HEK293 (cell line): Measurements from ENCODE around the gene LY6G6F.

ENCODE experiments used
- CTCF ChIA-PET: fragments of 350-600 bp; formaldehyde crosslinking; extraction: SDS; loops from one replicate; lab custom pipeline; 2021; ENCODE audit warnings: antibody characterized with exemption; lab: Yijun Ruan, JAX
- POLR2A ChIA-PET: fragments of 300-600 bp; formaldehyde crosslinking; extraction: SDS; loops from one replicate; lab custom pipeline; 2020; ENCODE audit warnings: antibody characterized with exemption, inconsistent platforms; lab: Yijun Ruan, JAX
- H3K27ac ChIP-seq: fragments of 200-500 bp; sonication (Bioruptor generic); 2 replicates; pipeline ENCODE4 v1.5.1; 2014; ENCODE audit warnings: low read depth, low read length, control low read depth, inconsistent platforms; ENCODE audit errors: extremely low read depth
- H3K36me3 ChIP-seq, 2 experiments: fragments of 200-500 bp in 1 of 2; sonication (Bioruptor generic) in 1 of 2; 1 replicate in 1 of 2; 2 replicates in 1 of 2; pipeline ENCODE4 v1.5.1; 2014 to 2017; ENCODE audit warnings: inconsistent platforms in 2 of 2, low read length in 2 of 2; ENCODE audit not compliant: control insufficient read depth in 2 of 2, insufficient read depth in 1 of 2
- H3K4me1 ChIP-seq: fragments of 200-500 bp; sonication (Bioruptor generic); 2 replicates; pipeline ENCODE4 v1.5.1; 2014; ENCODE audit warnings: mild to moderate bottlenecking, low read length, inconsistent platforms; ENCODE audit not compliant: control insufficient read depth, insufficient read depth
- H3K4me3 ChIP-seq: 2 replicates; pipeline ENCODE4 v1.5.1; 2011; ENCODE audit warnings: low read depth, mild to moderate bottlenecking, control low read depth, low read length, moderate library complexity
- H3K9me3 ChIP-seq: fragments of 200-500 bp; sonication (Bioruptor generic); 2 replicates; pipeline ENCODE4 v1.5.1; 2014; ENCODE audit warnings: low read depth, low read length, inconsistent platforms; ENCODE audit not compliant: control insufficient read depth, insufficient read depth
- EGR2 ChIP-seq: fragments of 450-650 bp; formaldehyde crosslinking; IDR thresholded peaks from 2 replicates; pipeline ENCODE4 v1.5.1; 2016; ENCODE audit warnings: low read depth, missing biosample characterization, missing genetic modification characterization
- ELK4 ChIP-seq: IDR thresholded peaks from 2 replicates; pipeline ENCODE4 v1.6.1; 2011; ENCODE audit warnings: mild to moderate bottlenecking, low read depth, low read length, borderline replicate concordance
- HOXD13 ChIP-seq: sonication (generic); formaldehyde crosslinking; IDR thresholded peaks from 2 replicates; pipeline ENCODE4 v1.8.0; 2022; ENCODE audit warnings: missing genetic modification reagents, borderline replicate concordance
- SETDB1 ChIP-seq: IDR thresholded peaks from one replicate; pipeline ENCODE4 v1.6.1; 2017; ENCODE audit warnings: mild to moderate bottlenecking, low read length, moderate library complexity, mixed read lengths; ENCODE audit not compliant: insufficient read length
- ZBTB11 ChIP-seq: fragments of 450-650 bp; formaldehyde crosslinking; conservative IDR thresholded peaks from 2 replicates; pipeline ENCODE4 v1.5.1; 2016; ENCODE audit warnings: low read depth, missing biosample characterization, missing genetic modification characterization
- ZBTB21 ChIP-seq: fragments of 450-650 bp; formaldehyde crosslinking; IDR thresholded peaks from 2 replicates; pipeline ENCODE4 v1.5.1; 2017; ENCODE audit warnings: missing biosample characterization, missing genetic modification characterization
- ZNF148 ChIP-seq: fragments of 450-650 bp; formaldehyde crosslinking; IDR thresholded peaks from 2 replicates; pipeline ENCODE4 v1.5.0; 2017; ENCODE audit warnings: missing biosample characterization, missing genetic modification characterization, borderline replicate concordance
- ZNF18 ChIP-seq: fragments of 450-650 bp; formaldehyde crosslinking; IDR thresholded peaks from 2 replicates; pipeline ENCODE4 v1.5.1; 2016; ENCODE audit warnings: missing biosample characterization, missing genetic modification characterization
- ZNF214 ChIP-seq: fragments of 450-650 bp; formaldehyde crosslinking; IDR thresholded peaks from 2 replicates; pipeline ENCODE4 v1.5.1; 2017; ENCODE audit warnings: missing biosample characterization, mild to moderate bottlenecking, missing genetic modification characterization, borderline replicate concordance
- ZNF239 ChIP-seq: fragments of 450-650 bp; formaldehyde crosslinking; IDR thresholded peaks from 2 replicates; pipeline ENCODE4 v1.5.1; 2016; ENCODE audit warnings: missing biosample characterization, missing genetic modification characterization
- ZNF292 ChIP-seq: fragments of 450-650 bp; formaldehyde crosslinking; IDR thresholded peaks from 2 replicates; pipeline ENCODE4 v1.5.1; 2016; ENCODE audit warnings: low read depth, missing biosample characterization, missing genetic modification characterization, borderline replicate concordance
- ZNF341 ChIP-seq: fragments of 450-650 bp; formaldehyde crosslinking; IDR thresholded peaks from 2 replicates; pipeline ENCODE4; 2016; ENCODE audit warnings: low read depth, missing biosample characterization, missing genetic modification characterization
- ZNF416 ChIP-seq: fragments of 450-650 bp; formaldehyde crosslinking; IDR thresholded peaks from 2 replicates; pipeline ENCODE4 v1.5.1; 2016; ENCODE audit warnings: missing biosample characterization, missing genetic modification characterization
- ZNF48 ChIP-seq: fragments of 450-650 bp; formaldehyde crosslinking; IDR thresholded peaks from 2 replicates; pipeline ENCODE4 v1.5.1; 2016; ENCODE audit warnings: missing biosample characterization, missing genetic modification characterization
- ZNF530 ChIP-seq: fragments of 450-650 bp; formaldehyde crosslinking; IDR thresholded peaks from 2 replicates; pipeline ENCODE4 v1.5.1; 2016; ENCODE audit warnings: low read depth, missing biosample characterization, missing genetic modification characterization
- ZNF558 ChIP-seq: fragments of 450-650 bp; formaldehyde crosslinking; IDR thresholded peaks from 2 replicates; pipeline ENCODE4 v1.5.1; 2016; ENCODE audit warnings: missing biosample characterization, missing genetic modification characterization
- ZNF561 ChIP-seq: fragments of 450-650 bp; IDR thresholded peaks from 2 replicates; pipeline ENCODE4 v1.5.1; 2018; ENCODE audit warnings: missing biosample characterization, missing genetic modification characterization, borderline replicate concordance
- ZNF600 ChIP-seq: fragments of 450-650 bp; formaldehyde crosslinking; IDR thresholded peaks from 2 replicates; pipeline ENCODE4 v1.5.1; 2016; ENCODE audit warnings: missing biosample characterization, missing genetic modification characterization
- ZNF626 ChIP-seq: fragments of 450-650 bp; sonication (Bioruptor Pico); formaldehyde crosslinking; IDR thresholded peaks from 2 replicates; pipeline ENCODE4 v1.5.1; 2018; ENCODE audit warnings: missing biosample characterization, missing genetic modification characterization, inconsistent platforms

LY6G6F gene

GRCh38 chr6:31720196-31720770, 13.6 kb downstream of the LY6G6F start:
- POLR2A ChIA-PET = interaction anchor here (0.9 to 1.1 kb wide), 2 partner anchors 10 to 107 kb away, joined by 3 to 4 read pairs; partner anchors contain the start of gene HSPA1B
- H3K4me3 ChIP-seq = no peak overlapping the region

GRCh38 chr6:31721351-31722020, 14.8 kb downstream of the LY6G6F start, which contains the start of gene LY6G6C:
Gene LY6G6C, minus strand, starts transcription at chr6:31721746. Its CDS starts 67 bp downstream, at chr6:31721679.
- no peak within 1 kb of the TSS for H3K27ac ChIP-seq
- POLR2A ChIA-PET = interaction anchor here (1.1 kb wide), 1 partner anchor 106 kb away, joined by 4 read pairs; the partner anchor contains the start of gene HSPA1B
- CTCF ChIA-PET = interaction anchor here (0.8 kb wide), 1 partner anchor 41 kb away, joined by 4 read pairs; the partner anchor contains the start of gene LY6G5C
- H3K4me1 ChIP-seq = no peaks in the 10 kb centered on the region
- H3K9me3 ChIP-seq = no peaks in the 10 kb centered on the region
- no peak for TF ChIP-seq SETDB1
- no peak for TF ChIP-seq ZNF48 (tag by site-specific recombination)
- no peak for TF ChIP-seq ZBTB21 (tag by site-specific recombination)
- no peak for TF ChIP-seq ZNF239
- TF ChIP-seq ZNF600 = no peak
- no peak for TF ChIP-seq ZNF148 (tag by site-specific recombination)
- no peak for TF ChIP-seq ZNF416 (tag by site-specific recombination)
- no peak for TF ChIP-seq ZNF292 (tag by site-specific recombination)
- H3K4me3 ChIP-seq = no peak within 1 kb of the TSS
- peaks cover 0 to 4% of the 10 kb centered on the region in 2 experiments; a peak in 1 of 3 replicates for H3K36me3 ChIP-seq

More at GRCh38 chr6:31720196-31720770, 13.6 kb downstream of the LY6G6F start:
- H3K36me3 ChIP-seq = no peaks in the 10 kb centered on the region
- no peaks in the 10 kb centered on the region for H3K4me1 ChIP-seq
- CTCF ChIA-PET = interaction anchor here (0.6 to 1.0 kb wide), 2 partner anchors 39 to 50 kb away, joined by 4 read pairs; partner anchors contain the start of gene LY6G5C
- H3K9me3 ChIP-seq = no peaks in the 10 kb centered on the region
- no peak overlapping the region for H3K27ac ChIP-seq
- no peak for TF ChIP-seq ZNF558 (tag by site-specific recombination)
- TF ChIP-seq ZNF530 (tag by site-specific recombination) = no peak
- TF ChIP-seq ZNF626 (tag by site-specific recombination) = no peak
- no peak for TF ChIP-seq ZNF561
- no peak for TF ChIP-seq ZNF18 (tag by site-specific recombination)
- no peak for TF ChIP-seq HOXD13 (CRISPR knock-in tag)
- TF ChIP-seq ZNF341 (tag by site-specific recombination) = no peak

- Histone ChIP-seq H3K4me3 (no peak overlapping the region), H3K4me1 (no peaks in the 10 kb centered on the region), H3K9me3 (no peaks in the 10 kb centered on the region), H3K27ac (no peak overlapping the region), H3K36me3 (peaks cover 0 to 11% of the 10 kb centered on the region in 2 experiments; a peak in 1 of 3 replicates)
- TF ChIP-seq ELK4 (no peak), ZNF214 (tag by site-specific recombination) (no peak), ZBTB11 (tag by site-specific recombination) (no peak), EGR2 (no peak)
- CTCF ChIA-PET = no interaction called here
- POLR2A ChIA-PET = no interaction called here
Measured at GRCh38 chr6:31722173-31722572, 15.5 kb downstream of the LY6G6F start.
